Measurements from ENCODE around the gene APC2.
"Not testable (repeated sequence)": the region's sequence is repeated elsewhere in the genome, so short reads cannot be mapped to it uniquely, and the experiment has no call there.

The APC2 gene

GRCh38 chr19:1412323-1412923 lies 37.5 kb upstream of the APC2 start:
- no peak for DNase-seq (ENCODE audit: low read depth in 2 of 2, low spot score in 1 of 2)

- no peak for DNase-seq (ENCODE audit: low read depth in 2 of 2, low spot score in 1 of 2)
These were observed 36.7 kb upstream of the APC2 start for GRCh38 chr19:1412995-1413800.

DNA sequence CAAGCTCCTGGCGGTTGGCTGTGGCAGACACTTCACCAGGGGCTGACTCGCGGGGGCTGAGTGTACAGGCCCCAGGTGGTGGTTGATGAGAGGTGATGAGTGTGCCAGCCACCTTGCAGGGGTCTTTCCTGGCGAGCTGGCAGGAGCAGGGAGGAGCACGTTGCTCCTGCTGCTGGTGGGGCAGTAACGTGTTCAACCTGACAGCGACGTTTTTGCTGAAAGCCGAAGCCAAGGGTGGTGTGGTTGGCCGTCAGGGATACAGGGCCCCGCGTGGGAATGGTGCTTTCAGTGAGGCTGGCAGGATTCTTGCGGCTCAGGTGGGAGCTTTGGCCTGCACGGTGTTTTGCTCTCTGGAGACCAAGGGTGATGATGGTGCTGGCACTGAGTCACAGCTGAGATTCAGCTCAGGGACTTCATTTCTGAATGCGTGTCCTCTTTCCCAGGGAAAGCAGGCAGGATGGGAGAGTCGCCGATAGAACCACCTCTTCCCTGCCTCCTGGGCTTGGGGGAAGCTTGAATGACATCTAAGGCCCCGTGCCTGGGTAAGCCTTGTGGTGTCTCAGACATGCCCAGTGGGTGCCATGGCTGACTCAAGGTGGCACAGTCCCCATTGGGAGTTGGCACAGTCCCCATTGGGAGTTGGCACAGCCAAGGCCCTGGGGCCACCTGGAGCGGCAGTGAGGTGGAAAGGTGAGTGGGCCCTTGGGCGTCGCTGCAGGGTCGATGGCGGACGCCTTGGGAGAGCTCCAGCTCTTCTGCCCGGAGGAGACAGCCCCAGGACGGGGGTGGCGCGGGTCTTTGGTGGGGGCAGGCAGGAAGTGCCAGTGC lies 33.7 kb upstream of the APC2 start:
- DNase-seq (ENCODE audit: low read depth in 2 of 2, low spot score in 1 of 2), result no peak

DNA sequence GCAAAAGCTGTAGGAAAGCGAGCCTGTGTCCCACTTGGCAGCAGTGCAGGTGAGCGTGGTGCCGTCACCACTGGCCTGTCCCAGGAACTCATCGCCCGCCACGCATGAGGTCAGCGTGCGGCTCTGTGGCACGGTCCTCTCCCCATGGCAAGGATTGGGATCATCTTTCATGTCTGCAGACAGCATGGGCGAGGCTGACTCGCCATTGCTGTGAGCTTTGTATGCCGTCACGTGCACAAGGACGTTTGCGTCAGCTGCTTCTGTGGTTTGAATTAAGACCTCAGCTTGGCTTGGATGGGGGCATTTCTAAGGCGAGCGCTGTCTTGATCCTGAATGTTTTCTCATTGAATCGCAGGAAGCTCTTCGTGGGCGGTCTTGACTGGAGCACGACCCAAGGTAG lies 32.8 kb upstream of the APC2 start:
- DNase-seq (ENCODE audit: low read depth in 2 of 2, low spot score in 1 of 2), result no peak

DNA sequence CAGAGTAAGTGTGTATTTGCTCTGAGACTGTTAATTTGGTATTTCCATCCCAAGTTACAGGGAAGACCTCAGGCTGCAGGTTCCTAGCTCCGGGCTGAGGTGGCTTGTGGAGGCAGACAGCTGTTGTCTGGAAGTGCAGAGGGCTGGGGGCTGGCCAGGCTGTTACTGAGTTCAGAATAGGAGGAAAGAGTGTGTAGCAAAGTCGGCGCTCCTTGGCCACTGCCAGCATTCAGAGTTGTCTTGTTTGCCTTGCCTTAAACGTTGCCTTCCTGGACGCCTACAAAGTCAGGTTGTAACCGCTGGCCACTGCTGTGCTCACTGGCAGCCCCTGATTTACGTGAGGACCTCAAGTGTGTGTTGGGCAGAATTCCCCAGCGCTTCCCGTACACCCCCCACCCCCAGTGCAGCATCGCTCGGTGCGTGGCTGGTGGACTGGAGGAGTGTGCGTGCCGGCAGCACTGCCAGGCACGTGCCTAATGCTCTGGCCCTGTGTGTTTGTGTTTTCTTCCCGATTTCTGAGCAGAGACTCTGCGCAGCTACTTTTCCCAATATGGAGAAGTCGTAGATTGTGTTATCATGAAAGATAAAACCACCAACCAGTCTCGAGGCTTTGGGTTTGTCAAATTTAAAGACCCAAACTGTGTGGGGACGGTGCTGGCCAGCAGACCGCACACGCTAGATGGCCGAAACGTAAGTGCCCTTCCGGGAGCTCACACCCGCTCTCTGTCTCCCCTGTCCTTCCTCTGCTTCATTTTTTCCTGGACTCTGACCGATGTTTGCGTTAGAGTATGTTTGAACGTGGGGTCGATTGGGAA lies 32.0 kb upstream of the APC2 start:
- no peak for DNase-seq (ENCODE audit: low read depth in 2 of 2, low spot score in 1 of 2)

- DNase-seq (ENCODE audit: low read depth in 2 of 2, low spot score in 1 of 2), result no peak
These were observed 31.5 kb upstream of the APC2 start for GRCh38 chr19:1418496-1418775.

DNA sequence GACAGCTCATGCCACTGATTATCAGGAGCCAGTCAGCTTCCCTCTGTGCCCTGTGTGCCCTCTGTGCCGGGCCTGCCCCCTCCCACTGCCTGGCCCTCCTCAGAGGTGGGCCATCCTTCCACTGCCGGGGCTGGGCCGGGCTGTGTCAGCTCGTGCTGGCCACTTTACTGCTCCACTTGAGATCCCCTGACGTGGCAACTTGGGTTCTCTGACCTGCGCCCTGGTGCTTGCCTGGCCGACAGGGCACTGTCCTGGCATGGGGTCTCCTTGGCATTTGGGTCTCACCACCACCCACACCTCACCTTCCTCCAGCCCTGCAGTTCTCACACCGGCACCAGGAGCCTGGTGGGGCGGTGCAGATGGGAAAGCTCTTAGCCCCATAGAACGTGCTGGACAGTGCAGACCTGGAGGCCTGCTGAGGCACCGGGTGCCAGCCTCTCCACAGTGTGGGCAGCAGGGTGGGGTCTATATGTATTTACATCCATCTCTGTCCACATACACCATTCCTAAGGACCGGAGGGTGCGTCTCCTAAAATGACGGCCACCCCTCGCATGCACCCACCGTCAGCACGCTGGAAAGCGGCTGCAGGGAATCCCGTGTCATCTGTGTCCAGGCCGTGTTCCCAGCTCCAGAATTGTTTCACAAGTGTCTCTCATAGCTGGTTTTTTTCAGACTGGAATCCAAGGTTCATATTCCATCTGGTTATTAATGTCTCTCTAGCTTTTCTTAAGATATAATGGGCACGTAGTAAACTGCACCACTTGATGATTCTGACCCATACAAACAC lies 30.8 kb upstream of the APC2 start:
- DNase-seq (ENCODE audit: low read depth in 2 of 2, low spot score in 1 of 2), result no peak

- DNase-seq (ENCODE audit: low read depth in 2 of 2, low spot score in 1 of 2), result not testable (repeated sequence)
These were observed 29.8 kb upstream of the APC2 start for GRCh38 chr19:1420085-1420484.

GRCh38 chr19:1420590-1420989 lies 29.3 kb upstream of the APC2 start:
- no peak for DNase-seq (ENCODE audit: low read depth in 2 of 2, low spot score in 1 of 2)

- DNase-seq (ENCODE audit: low read depth in 2 of 2, low spot score in 1 of 2), result no peak
These were observed 28.5 kb upstream of the APC2 start for GRCh38 chr19:1421218-1421957.

DNA sequence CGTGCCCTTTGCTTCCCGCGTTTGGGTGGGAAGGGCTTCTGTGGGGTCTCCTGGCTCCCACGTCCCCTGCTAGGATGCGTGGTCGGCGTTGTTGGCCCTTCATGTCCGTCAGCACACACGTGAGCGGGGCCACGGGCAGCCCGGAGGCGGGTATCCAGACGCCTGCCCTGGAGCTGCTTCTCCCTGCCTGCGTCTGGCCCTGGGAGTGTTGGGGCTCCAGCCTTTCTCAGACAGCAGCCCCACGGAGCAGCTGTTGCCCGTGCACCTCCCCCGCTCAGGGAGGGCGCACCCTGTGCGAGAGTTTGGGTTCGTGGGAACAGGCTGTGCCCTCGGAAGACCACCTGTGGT lies 28.0 kb upstream of the APC2 start:
- no peak for DNase-seq (ENCODE audit: low read depth in 2 of 2, low spot score in 1 of 2)

DNA sequence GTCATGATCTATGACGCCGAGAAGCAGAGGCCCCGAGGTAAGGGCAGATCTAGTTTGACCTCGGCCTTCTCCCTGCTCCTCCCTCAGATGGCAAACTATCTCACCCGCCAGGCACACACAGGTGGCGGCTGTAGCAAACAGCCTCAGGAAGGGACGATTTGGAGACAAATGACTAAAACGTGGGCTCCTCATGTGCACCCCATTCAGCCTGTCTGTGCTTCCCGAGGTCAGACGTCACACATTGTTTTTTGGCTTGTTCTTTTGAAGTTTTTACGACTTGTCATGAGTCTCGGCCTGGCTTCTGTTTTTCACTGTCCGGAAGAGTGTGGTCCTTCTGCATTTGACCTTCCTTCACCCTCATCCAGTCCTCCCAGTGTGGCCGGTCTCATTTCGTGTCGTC lies 27.6 kb upstream of the APC2 start:
- DNase-seq (ENCODE audit: low read depth in 2 of 2, low spot score in 1 of 2), result no peak

- DNase-seq (ENCODE audit: low read depth in 2 of 2, low spot score in 1 of 2), result no peak
These were observed 27.0 kb upstream of the APC2 start for GRCh38 chr19:1422943-1423342.

GRCh38 chr19:1423436-1424191 lies 26.3 kb upstream of the APC2 start:
- no peak for DNase-seq (ENCODE audit: low read depth in 2 of 2, low spot score in 1 of 2)

DNA sequence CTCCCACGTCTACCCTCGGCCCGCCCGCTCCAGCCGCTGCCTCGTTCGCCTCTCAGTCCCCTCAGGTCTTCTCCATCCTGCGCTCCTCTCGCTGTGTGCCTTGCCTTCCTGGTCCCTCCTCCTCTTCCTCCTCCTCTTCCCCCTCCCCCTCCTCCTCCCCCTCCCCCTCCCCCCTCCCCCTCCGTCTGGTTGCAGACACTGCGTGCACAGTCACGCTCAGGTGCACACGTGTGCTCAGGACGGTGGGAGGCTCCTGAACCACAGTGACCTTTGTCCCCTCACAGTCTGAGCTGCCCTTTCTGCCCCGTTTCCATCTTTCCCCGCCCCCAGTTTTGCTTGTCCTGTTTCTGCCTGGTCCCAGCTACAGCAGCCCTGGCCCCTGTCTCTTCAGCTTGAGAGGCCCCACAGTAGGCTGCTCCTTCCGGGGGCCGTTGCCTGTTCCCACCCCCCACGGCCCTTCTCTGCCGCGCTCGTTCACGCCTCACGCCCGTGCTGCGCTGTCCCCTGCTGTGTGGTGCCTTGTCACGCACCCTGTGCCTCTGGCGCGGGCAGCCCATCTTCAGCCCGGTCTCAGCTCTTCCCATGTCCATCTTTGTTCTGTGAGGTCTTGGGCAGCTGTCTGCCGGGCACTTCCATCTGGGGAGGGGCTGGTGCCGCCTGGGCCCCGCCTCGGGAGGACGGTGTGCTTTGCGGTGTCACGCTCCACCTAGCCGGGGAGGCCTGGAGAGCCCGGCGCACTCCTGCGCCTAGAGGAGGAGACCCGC lies 25.5 kb upstream of the APC2 start:
- DNase-seq (ENCODE audit: low read depth in 2 of 2, low spot score in 1 of 2), result no peak

DNA sequence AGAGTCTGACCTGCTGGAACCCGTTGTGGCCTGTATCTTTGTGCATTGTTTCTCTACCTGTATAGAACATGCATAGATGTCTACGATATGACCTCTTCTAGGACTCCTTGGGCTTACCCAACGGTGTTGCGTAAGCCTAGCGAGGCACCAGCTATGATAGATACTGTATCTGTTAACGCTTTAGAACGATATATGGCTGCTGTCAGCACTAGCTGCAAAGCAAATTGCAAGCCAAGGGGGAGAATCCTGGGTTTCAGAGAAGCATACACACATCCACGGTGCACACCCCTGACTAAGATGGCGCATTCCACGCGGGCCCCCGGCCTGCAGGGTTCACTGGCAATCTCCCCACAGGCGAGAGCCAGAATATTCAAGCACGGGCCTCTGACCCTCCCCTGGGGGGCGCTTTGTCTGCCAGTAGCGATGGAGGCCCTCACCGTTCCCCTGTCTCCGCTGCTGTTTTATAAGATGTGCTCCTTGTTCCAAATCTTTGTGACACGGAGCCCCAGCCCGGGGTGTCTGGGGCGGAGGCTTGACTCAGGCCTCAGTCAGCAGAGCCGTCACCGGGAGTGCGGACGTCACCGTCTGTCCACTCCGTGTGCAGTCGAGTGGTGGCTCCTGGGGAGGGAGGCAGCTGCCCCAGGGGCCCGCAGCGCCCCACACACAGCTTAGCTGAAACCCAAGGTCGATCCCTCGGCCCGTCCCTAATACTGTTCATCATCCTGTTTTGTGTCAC lies 24.7 kb upstream of the APC2 start:
- no peak for DNase-seq (ENCODE audit: low read depth in 2 of 2, low spot score in 1 of 2)

- no peak for DNase-seq (ENCODE audit: low read depth in 2 of 2, low spot score in 1 of 2)
These were observed 24.0 kb upstream of the APC2 start for GRCh38 chr19:1425902-1426301.

DNA sequence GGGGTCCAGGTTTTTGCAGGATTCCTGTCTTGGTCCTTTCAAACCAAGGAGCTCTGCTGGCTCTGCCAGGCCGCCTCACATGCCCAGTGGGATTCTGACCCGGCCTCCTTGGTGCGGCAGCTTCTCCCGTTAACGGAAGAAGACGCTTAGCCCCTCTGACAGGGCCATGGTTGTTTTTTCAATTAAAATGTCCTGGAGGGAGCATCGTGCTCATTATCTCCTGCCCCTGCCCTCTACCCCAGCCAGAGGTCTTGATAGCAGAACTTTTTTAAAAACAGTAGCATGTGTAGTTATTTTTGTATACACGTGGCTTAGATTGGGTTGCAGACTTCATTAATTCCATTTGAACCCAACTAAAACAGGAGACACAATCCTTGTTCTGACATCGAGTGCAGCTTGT lies 23.2 kb upstream of the APC2 start:
- no peak for DNase-seq (ENCODE audit: low read depth in 2 of 2, low spot score in 1 of 2)
